NK-92 treated with Interleukin-12 subunit alpha and Interleukin-12 subunit beta, amount 100 ng/mL, for 24 hours (cell line): ENCODE results near the gene SCN5A.

Experiments used
- DNase-seq: peaks from one replicate; lab custom pipeline; 2025; lab: John Stamatoyannopoulos, UW

Gene SCN5A

DNA sequence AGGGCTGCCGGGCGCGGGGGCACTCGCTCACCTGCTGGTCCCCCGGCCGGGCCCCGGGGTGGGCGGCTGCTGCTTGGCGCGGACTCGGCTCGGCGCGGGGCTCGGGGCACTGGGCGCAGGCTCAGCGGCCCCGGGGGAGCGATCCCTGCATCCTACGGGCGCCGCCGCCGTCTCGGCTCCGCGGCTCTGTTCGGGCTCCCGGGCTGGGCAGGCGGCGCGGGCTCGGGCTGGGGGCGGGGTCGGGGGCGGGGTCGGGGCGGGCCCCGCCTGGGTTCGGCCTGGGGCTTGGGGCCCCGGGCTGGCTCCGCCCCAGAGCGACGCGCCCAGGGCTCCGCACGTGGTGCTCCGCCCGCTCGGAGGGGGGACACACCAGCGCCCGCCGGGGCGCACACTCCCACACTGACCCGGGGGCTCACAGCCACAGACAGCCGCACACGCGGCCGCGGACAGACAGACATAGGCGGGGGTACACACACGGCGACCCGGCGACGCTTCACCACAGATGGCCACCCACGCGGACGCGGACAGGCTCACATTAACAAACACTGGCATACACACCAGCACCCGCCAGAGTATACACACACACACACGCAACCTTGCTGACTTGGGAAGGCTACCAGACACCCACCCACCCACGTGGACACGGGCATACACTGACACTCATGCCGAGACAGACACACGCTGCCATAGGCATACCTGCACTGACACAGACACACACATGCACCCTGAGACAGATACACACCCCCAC is at the start of gene SCN5A:
Gene SCN5A, minus strand, starts transcription at position 188 of the 748 bp plus-strand sequence. CDS start 16,380 bp downstream, outside the sequence.
- DNase-seq = no peak

DNA sequence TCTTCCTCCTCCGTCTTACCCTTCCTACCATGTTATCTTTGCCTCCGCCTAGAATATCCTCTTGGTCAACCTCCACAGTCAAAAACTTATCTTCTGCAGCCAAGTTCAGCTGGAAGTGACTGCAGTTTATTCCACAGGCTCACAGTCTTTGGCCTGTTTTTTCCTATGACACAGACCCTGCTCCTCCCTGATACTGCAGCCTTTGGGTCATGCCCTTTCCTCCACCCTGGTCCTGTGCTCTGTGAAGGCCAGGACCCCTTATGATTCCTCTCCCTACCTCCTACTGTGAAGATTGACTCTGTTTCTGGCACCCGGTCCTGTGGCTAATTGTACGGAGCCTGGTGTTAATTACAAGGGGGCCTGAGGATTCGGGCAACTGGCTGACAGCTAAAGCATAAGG is 49.3 kb upstream of the SCN5A start:
- DNase-seq = no peak

DNA sequence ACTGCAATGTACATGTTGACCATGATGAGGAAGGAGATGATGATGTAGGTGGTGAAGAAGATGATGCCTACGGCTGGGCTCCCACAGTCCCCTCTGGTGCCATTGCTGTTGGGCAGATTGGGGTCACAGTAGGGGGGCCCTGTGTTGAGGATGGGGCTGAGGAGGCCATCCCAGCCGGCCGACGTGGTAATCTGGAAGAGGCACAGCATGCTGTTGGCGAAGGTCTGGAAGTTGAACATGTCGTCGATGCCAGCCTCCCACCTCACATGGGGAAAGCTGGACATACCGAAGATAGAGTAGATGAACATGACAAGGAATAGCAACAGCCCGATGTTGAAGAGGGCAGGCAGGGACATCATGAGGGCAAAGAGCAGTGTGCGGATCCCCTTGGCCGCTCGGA is 48.6 kb upstream of the SCN5A start:
- no peak for DNase-seq

DNA sequence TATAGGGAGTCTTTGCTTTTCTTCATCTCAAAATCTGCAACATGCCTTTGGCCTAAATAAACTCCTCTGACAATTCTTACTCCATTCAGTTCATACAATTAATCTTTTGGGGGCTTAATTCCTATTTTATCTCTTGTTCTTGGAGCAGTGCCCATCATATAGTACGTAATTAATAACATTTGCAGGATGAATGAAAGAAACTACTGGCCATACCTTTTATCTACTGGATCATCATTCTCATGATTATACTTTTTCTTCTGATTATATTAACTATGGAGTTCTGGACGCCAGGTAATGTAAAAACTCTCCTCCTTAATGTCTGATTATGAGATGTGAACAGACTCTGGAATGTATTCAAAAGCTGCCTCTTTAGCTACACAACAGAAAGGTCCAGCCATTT is 46.5 kb upstream of the SCN5A start:
- no peak for DNase-seq

DNA sequence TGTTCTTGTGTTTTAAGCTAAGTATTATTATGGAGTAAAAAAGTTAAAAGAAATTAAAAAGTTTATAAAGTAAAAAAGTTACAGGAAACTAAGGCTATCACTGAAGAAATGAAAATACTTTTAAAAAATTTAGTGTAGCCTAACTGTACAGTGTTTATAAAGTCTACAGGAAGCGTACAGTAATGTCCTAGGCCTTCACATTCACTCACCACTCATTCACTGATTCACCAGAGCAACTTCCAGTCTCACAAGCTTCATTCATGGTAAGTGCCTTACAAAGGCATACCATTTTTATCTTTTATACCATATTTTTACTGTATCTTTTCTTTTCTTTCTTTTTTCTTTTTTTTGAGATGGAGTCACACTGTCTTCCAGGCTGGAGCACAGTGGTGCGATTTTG is 40.7 kb upstream of the SCN5A start:
- no peak for DNase-seq

DNA sequence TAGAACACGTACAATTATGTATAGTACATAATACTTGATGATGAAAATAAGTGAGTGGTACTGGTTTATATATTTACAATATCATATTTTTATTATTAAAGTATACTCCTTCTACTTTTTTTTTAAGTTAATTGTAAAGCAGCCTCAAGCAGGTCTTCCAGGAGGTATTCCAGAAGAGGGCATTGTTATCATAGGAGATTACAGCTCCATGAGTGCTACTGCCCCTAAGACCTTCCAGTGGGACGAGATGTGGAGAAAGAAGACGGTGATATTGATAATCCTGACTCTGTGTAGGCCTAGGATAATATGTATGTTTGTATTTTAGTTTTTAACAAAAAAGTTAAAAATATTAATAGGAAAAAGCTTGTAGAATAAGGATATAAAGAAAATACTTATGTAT is 40.3 kb upstream of the SCN5A start:
- DNase-seq = no peak

DNA sequence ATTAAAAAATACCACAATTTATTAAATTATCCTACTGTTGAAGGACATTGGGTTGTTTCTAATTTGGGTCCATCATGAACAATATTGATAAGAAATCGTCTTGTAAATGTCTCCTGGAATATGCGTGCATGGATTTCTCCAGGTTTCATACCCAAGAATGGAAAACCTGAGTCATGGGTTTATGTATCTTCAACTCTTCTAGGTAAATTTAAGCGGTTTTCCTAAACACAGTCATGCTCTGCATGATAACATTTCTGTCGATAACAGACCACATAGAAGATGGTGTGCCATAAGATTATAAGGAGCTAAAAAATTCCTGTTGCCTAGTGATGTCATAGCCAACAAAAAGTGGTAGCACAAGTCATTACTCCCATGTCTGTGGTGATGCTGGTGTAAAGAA is 39.9 kb upstream of the SCN5A start:
- DNase-seq = no peak

DNA sequence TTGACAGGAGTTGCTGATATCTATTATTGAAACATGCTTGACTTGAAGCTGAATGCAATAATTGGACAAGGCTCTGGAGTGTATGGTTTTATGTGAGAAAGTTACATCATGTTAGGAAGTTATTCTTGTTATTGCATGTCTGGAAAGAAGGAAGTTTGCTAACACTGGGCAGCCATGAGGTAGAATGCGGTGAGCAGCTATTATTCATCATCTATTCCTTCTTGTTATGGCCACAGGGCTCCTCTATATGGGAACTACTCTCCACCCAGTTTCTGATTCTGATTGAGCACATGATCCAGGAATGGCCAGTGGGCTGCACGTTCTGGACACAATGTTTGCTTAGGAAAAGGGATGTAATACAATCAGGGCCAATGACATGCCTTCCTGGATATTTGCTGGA is 37.8 kb upstream of the SCN5A start:
- DNase-seq = no peak

DNA sequence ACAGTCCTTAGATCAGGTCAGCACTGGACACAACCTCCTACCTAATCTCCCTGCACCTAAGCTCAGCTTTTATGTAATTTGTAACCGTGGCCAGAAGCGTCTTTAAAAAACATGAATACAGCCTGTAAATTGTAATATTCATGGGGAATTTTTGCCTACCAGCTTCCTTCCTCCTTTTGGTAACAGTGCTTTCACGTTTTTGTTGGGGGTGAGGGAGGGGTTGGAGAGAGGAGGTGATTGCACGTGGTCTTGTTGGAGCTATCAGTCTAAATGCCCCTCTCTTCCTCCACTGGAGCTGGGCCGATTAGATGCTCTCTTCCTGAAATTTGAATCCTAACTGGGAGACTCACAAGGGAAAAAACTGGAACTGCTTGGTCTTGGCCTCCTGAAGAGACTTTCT is 35.1 kb upstream of the SCN5A start:
- no peak for DNase-seq

DNA sequence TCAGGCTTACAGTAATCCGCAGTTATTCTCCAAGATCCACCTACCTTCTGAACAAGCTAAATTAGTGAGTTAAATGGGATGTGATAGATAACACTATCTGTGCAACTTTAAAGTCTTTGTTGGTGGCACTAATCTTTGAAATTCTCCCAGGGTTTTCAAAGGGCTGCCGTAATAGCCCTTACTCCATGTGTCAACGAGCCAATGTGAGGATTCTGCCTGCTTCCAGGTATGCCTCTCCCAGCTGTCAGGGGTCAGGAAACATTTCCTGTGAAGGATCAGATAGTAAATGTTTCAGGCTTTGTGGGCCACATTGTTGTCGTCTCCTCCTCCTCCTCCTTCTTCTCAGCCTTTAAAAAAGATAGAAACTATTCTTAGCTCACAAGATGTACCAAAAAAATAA is 20.2 kb upstream of the SCN5A start:
- DNase-seq = no peak

DNA sequence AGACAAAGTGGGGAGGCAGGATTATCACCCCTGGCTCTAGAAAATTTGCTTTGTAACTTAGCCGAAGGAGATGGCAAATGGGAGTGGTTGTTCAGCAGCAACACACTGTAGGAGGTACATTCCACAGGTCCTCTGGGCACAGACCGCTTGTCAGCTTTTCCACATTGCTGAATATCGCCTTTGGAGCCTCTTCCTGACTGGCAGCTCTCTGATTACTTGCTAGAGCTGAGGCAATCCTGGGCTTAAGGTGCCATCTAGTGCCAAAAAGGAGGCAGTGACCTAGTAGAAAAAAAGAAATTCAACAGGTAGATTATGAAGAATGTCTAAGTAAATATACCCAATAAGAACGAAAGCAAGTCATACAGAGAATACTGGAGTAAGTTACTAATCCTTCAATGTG is 13.1 kb upstream of the SCN5A start:
- DNase-seq = no peak

DNA sequence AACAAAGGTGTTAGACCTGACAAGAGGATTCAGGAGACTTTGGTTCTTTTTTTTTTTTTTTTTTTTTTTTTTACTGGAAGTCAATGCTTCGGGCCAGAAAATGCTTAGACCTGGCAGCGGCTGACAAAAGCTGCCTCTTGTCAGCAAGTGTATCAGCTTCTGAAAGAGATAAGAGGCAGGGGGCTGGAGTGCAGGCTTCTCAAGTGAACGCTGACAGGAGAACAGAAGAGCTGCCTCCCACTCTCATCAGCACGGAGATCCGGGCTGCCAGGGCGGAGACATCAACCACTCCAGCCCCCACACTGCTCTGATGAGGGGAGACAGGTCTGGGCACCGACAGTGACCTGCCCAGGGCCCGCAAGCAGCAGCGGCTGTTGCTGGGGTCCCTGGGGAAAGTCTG is 9.4 kb upstream of the SCN5A start:
- no peak for DNase-seq

DNA sequence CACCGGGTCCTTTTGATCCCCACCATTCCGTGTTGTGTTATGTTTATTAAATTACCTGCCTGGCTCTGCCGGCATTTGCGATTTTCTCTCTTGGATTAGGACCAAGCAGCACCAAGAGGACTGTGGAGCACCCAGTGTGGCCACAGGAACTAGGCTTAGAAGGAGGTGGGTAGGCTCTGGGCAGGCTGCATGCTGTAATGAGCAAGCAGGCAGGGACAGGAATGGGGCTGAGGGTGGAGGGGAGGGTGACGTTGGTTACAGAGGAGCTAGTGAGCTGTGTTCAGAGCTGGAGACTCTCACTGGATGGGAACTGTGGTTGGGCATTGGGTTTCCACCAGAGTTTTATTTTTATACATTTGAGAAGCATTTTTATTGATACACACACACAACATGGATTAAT is 7.9 kb upstream of the SCN5A start:
- DNase-seq = no peak

DNA sequence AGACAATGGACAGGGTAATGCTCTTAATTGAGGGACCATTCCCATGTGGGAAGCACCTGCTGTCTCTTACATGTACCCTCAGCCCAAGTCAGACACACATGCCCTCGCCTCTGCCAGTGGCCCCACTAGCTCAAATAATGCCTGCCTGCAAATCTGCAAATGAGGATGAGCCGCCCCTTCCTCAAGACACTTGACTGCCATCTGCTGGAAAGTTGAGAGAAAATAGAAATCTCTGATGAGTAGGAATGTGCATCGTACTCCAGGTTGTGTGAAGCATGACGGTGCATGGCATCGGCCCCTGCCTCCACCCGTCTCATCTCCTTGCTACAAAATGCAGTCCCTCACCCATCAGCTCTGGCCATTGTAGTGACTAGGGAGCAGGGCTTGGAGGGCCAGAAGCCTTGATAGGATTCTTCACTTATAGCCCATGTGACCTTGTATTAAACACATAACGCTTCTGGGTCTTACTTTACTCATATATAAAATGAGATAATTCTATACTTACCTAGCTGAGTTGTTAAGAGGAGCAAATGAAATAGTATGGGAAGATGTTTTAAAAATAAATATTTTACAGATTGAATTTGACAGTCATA is 6.3 kb upstream of the SCN5A start:
- no peak for DNase-seq

DNA sequence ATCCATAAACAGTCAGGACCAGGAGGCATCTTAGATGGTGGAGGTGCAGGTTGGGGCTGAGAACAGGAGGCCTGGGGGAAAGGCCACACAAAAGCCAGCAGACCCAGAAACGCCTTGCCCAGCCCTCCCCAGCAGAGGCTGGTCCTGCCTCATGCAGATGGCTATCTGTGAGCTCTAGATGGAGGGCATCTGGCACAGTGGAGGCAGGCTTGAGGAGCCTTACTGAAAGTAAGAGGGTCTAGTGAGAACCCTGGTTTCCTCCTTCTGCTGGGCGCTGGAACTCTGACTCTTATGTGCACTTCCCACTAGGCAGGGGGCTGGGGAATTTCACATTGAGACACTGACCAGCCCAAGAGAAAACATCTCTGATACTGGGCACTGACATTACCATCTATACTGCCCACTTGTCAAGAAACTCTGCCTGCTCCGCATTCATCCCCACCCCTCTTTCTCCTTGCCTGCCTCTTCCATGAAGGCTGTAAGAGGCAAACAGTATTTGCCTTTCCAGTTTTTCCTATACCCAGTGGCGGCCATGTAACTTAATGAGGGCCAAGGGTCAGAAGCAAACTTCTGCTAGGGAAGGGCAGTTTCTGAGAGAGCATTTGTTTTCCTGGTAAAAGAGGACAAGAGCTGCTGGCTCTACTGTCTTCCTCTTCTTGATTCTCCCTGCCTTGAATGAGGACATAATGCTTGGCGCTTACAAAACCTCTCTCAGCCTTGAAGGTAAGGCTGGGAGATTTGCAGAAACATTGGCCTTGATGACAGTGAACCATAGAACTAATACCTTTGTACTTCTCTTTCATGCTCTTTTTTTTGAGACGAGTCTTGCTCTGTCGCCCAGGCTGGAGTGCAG is 4.4 kb upstream of the SCN5A start:
- DNase-seq = no peak

DNA sequence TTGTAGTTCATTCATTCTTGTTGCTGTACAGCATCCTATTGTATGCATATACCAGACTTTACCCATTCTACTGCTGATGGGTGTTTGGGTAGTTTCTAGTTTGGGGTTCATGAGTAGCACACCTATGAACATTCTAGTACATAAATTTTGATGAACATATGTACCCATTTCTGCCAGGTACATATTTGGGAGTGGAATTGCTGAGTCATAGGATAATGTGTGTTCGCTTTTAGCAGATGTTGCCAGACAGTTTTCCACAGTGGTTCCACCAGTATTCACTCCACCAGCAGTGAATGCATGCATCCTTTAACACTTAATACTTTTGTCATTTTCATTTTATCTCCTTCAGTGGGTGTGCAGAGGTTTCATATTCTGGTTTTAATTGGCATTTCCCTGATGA is 3.4 kb upstream of the SCN5A start:
- DNase-seq = no peak

DNA sequence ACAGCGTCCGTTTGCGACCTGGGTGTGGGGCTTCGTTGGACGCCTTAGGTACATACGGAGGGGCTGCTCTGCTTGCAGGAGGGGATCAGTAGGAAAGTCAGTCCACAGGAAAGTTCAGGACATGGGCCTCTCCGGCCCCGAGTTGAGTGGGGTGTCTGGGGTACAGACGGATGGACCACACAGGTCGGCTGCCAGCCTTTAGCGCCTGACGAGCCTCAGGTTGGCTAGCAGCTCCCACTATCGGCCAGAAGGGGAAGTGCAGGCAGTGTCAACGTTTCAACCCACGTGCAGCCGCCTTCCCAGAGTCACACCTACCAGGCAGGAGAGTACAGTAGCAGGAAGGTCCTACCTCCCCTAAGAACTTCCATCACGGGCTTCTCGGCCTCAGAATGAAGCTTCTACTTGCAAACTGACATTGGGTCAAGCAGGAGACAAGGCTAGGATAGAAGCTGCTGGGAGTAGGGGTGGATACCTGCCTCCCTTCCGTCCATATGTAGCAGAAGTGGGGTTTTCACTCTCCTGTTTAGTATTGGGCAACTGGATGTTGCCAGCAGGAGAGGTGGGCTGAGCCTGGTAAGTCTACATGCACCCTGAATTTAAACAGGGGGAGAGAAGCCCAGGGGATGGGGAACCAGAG is 1.8 kb upstream of the SCN5A start:
- no peak for DNase-seq

DNA sequence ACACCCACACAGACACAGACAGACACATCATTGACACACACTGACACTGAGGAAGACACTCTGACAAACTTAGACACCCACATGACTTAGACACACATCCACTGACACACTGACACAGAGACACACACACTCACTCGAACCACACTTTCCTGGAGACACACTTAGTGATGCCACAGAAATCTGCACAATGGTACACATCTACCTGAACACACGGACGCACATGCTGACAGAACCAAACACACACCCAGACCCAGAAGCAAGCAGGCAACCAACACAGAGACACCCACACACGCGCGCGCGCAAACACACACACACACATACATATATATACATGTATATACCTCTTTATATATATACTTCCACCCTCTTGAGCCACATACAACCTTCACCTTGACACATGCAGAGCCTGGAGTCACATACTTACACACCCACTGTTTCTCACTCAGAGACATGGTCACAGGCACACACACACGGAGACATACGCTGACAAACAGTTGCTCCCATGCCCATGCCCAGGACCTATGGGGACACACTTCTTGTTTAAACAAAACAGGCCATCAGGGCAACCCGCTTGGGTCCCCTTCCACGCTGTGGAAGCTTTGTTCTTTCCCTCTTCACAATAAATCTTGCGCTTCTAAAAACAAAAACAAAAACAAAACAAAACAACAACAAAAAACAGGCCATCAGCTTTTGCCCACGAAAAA is 913 bp upstream of the SCN5A start:
- DNase-seq = no peak

DNA sequence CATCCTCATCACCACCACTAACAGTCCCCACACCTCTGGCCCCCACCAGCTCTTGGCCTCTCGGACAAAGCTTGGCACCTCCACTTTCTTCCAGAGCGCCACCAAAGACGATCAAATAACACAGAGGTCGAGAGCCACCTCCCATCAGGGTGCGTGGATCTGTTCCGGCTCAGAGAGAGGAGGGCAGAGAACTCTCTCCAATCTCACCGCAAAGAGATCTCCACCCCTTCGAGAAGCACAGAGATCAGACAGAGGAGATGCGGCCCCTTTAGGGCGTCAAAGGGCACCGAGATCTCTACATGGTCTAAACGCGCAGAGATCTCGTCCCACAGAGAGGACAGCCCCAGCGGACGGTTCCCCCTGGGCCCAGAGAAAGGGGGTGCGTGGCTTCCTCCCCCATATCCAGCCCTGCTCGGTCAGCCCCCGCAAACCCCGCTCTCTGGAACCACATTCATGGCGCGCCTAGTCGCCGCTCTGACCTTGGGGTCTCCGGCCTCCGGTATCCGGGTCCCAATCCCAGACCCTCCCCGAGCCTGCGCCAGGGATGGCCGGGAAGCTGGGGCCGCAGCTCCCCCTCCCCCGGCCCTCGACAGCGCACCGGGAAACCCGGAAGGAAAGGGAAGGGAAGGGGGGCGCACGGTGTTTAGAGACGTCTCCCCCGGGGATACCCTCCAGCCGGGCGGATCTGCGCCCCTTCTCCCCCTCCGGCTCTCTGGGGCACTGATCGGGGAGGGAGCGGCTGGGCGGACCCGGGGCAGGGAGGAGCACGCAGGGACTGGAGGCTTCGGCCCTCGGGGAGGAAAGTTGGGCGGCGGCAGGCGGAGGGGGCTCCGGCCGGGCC is 608 bp downstream of the SCN5A start:
- DNase-seq = no peak

DNA sequence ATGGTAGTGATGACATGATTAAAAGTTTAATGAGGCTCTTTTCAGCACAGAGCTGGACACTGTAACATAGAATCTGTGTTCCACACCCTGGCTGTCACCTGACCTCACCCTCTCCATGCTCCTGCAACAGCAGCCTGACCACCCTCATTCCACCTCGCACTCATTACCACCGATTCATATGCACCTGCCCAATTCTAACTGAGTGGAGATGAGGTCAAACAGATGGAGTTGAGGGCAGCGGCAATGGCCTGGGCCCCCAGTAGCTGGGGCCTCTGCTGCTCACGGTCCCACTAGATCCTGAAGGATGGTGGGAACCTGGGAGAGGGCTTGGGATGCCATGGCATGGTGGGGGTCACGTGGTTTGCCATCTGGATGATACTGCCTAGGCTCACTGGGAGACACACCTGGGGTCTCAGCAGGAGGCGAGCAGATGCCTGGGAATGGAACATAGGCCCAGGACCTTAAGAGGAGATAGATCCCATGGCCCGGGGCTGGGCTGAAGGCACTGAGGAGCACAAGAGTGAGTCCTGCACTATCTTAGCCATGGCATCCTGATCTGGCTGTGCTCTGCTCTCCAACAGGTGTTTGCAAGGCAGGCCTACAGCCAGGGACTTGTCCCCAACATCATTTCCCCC is 1.3 kb downstream of the SCN5A start:
- no peak for DNase-seq
